HCT116 (cell line): Measurements from ENCODE around the gene SKIC8. TPM values are rescaled to one million over a fixed set of nuclear protein-coding genes. Genes with fewer than 3 reads are reported as not detected.

Source experiments
- ATAC-seq: fragments of 200-7000 bp; cut with Tn5 transposase; 2 replicates; pipeline ENCODE4 v1.9.1; 2020; ENCODE audit warnings: mild to moderate bottlenecking, moderate library complexity
- BruUV-seq: library from RNA; stranded (reverse); fragments of 400-500 nt; replicated peaks from 2 replicates; lab custom pipeline; 2021; lab: Mats Ljungman, UMichigan
- CTCF ChIA-PET: fragments of 300-600 bp; sonication (Branson Sonifier 250); formaldehyde crosslinking; loops from one replicate; lab custom pipeline; 2021; ENCODE audit warnings: antibody characterized with exemption; lab: Charles Lee
- POLR2A ChIA-PET: fragments of 300-600, 350-600 bp; sonication (Branson Sonifier 250); formaldehyde crosslinking; loops from one replicate; lab custom pipeline; 2021; ENCODE audit warnings: antibody characterized with exemption; lab: Charles Lee
- RAD21 ChIA-PET, 2 experiments: fragments of 300-600 bp; sonication (Branson Sonifier 250); formaldehyde crosslinking; loops; one replicate each; lab custom pipeline; 2023; ENCODE audit warnings: low total read pairs in 2 of 2; ENCODE audit not compliant: uncharacterized antibody in 2 of 2, unreplicated experiment in 2 of 2, low non-redundant PET in 1 of 2; lab: Charles Lee
- DNase-seq: peaks from one replicate; pipeline ENCODE4 v3.0.0-alpha.2; 2010; ENCODE audit warnings: low read depth, low spot score
- H2AFZ ChIP-seq: fragments of 200-600 bp; shearing (Covaris generic), sonication (generic); 2 replicates; pipeline ENCODE4 v1.6.1; 2017; ENCODE audit warnings: low read depth, mixed run types, mixed read lengths, antibody characterized with exemption, low read length; ENCODE audit not compliant: poor library complexity, severe bottlenecking
- H3K27ac ChIP-seq: 2 replicates; pipeline ENCODE4 v1.5.1; 2012; ENCODE audit warnings: low read depth, low read length
- H3K27me3 ChIP-seq: fragments of 200-600 bp; sonication (generic); 2 replicates; pipeline ENCODE4 v1.6.1; 2016; ENCODE audit warnings: mixed run types, low read length, mixed read lengths; ENCODE audit not compliant: insufficient read depth
- H3K36me3 ChIP-seq, 2 experiments: fragments of 200-500 bp in 1 of 2; fragments of 200-600 bp in 1 of 2; sonication (Bioruptor generic) in 1 of 2; sonication (generic) in 1 of 2; 2 replicates each; pipeline versions ENCODE4 v1.5.1 to v1.6.1; 2014 to 2016; ENCODE audit warnings: low read length in 2 of 2, inconsistent platforms in 1 of 2, mixed read lengths in 1 of 2, mixed run types in 1 of 2; ENCODE audit not compliant: insufficient read depth in 2 of 2, control insufficient read depth in 1 of 2
- H3K4me1 ChIP-seq, 2 experiments: fragments of 200-600 bp in 1 of 2; sonication (generic) in 1 of 2; 2 replicates each; pipeline versions ENCODE4 v1.5.1 to v1.6.1; 2012 to 2017; ENCODE audit warnings: low read length in 2 of 2, inconsistent platforms in 1 of 2, mild to moderate bottlenecking in 1 of 2, mixed read lengths in 1 of 2, mixed run types in 1 of 2, moderate library complexity in 1 of 2; ENCODE audit not compliant: insufficient read depth in 2 of 2, control insufficient read depth in 1 of 2
- H3K4me2 ChIP-seq: fragments of 200-600 bp; sonication (generic); 2 replicates; pipeline ENCODE4 v1.6.1; 2017; ENCODE audit warnings: mixed run types, low read length, mixed read lengths
- H3K4me3 ChIP-seq, 2 experiments: fragments of 200-600 bp in 1 of 2; sonication (generic) in 1 of 2; replicated peaks in 1 of 2; 2 replicates each; pipeline ENCODE4 v1.5.1; 2011 to 2016; ENCODE audit warnings: low read length in 2 of 2, control low read depth in 1 of 2, low read depth in 1 of 2, mild to moderate bottlenecking in 1 of 2, mixed read lengths in 1 of 2, mixed run types in 1 of 2
- H3K79me2 ChIP-seq: fragments of 200-600 bp; sonication (generic); 2 replicates; pipeline ENCODE4 v1.6.1; 2017; ENCODE audit warnings: mild to moderate bottlenecking, mixed run types, low read length, moderate library complexity, mixed read lengths; ENCODE audit not compliant: insufficient read depth
- H3K9ac ChIP-seq: fragments of 200-600 bp; sonication (generic); 2 replicates; pipeline ENCODE4 v1.6.1; 2016; ENCODE audit warnings: low read length, mixed read lengths
- H3K9me2 ChIP-seq: fragments of 200-600 bp; sonication (generic), shearing (Covaris generic); 2 replicates; pipeline ENCODE4 v1.6.1; 2017; ENCODE audit warnings: mixed run types, mild to moderate bottlenecking, moderate library complexity; ENCODE audit not compliant: insufficient read depth
- H3K9me3 ChIP-seq, 2 experiments: fragments of 200-500 bp in 1 of 2; fragments of 200-600 bp in 1 of 2; sonication (Bioruptor generic) in 1 of 2; sonication (generic) in 1 of 2; 2 replicates each; pipeline ENCODE4 v1.6.1; 2014 to 2017; ENCODE audit warnings: low read length in 2 of 2, mixed read lengths in 2 of 2, inconsistent platforms in 1 of 2, low read depth in 1 of 2, mild to moderate bottlenecking in 1 of 2, mixed run types in 1 of 2, moderate library complexity in 1 of 2; ENCODE audit not compliant: control insufficient read depth in 1 of 2, insufficient read depth in 1 of 2
- H4K20me1 ChIP-seq: fragments of 200-600 bp; sonication (generic), shearing (Covaris generic); 2 replicates; pipeline ENCODE4 v1.6.1; 2017; ENCODE audit warnings: mixed run types, mild to moderate bottlenecking, moderate library complexity; ENCODE audit not compliant: insufficient read depth
- CBX3 ChIP-seq: IDR thresholded peaks from 2 replicates; pipeline ENCODE4 v1.6.1; 2012; ENCODE audit warnings: low read depth
- CEBPB ChIP-seq: IDR thresholded peaks from 2 replicates; pipeline ENCODE4 v1.6.1; 2012; ENCODE audit warnings: low read depth
- ELF1 ChIP-seq: IDR thresholded peaks from 2 replicates; pipeline ENCODE4 v1.6.1; 2012; ENCODE audit warnings: low read depth, borderline replicate concordance
- EZH2 ChIP-seq: fragments of 200-600 bp; sonication (generic); IDR thresholded peaks from 2 replicates; pipeline ENCODE4 v1.6.1; 2017; ENCODE audit warnings: antibody characterized with exemption, mixed run types
- EZH2phosphoT487 ChIP-seq: fragments of 200-600 bp; IDR thresholded peaks from 2 replicates; pipeline ENCODE4 v1.6.1; 2018; ENCODE audit warnings: antibody characterized with exemption, borderline replicate concordance
- FOSL1 ChIP-seq: IDR thresholded peaks from 2 replicates; pipeline ENCODE4 v1.6.1; 2012; ENCODE audit warnings: low read depth
- JUND ChIP-seq: IDR thresholded peaks from 2 replicates; pipeline ENCODE4 v1.6.1; 2012
- POLR2A ChIP-seq: IDR thresholded peaks from 2 replicates; pipeline ENCODE4 v1.7.0; 2011; ENCODE audit warnings: borderline replicate concordance; ENCODE audit not compliant: insufficient read depth, insufficient read length; ENCODE audit errors: extremely low read depth
- POLR2AphosphoS5 ChIP-seq: IDR thresholded peaks from 2 replicates; pipeline ENCODE4 v1.6.1; 2011; ENCODE audit warnings: mild to moderate bottlenecking, low read depth, low read length, moderate library complexity
- SP1 ChIP-seq: IDR thresholded peaks from 2 replicates; pipeline ENCODE4 v1.6.1; 2012; ENCODE audit warnings: low read depth
- SRF ChIP-seq: IDR thresholded peaks from 2 replicates; pipeline ENCODE4 v1.6.1; 2012; ENCODE audit warnings: low read depth
- TCF7L2 ChIP-seq: IDR thresholded peaks from 2 replicates; pipeline ENCODE4 v1.7.0; 2011; ENCODE audit warnings: borderline replicate concordance, inconsistent platforms; ENCODE audit not compliant: insufficient read depth, insufficient read length; ENCODE audit errors: extremely low read depth
- YY1 ChIP-seq: IDR thresholded peaks from 2 replicates; pipeline ENCODE4 v1.6.1; 2011; ENCODE audit warnings: low read length, low read depth, moderate library complexity, mild to moderate bottlenecking; ENCODE audit not compliant: insufficient replicate concordance; ENCODE audit errors: extremely low read depth
- ZFX ChIP-seq: fragments of 450-650 bp; IDR thresholded peaks from 2 replicates; pipeline ENCODE4 v1.6.1; 2017
- ZNF274 ChIP-seq: fragments of 200-500 bp; sonication (Bioruptor generic); IDR thresholded peaks from 2 replicates; pipeline ENCODE4 v1.6.1; 2014; ENCODE audit warnings: mild to moderate bottlenecking, low read depth, low read length, inconsistent platforms
- intact Hi-C: fragments of 100-400 bp; cut with micrococcal nuclease; formaldehyde crosslinking; loops from 2 replicates; pipeline ENCODE4 v1.10.0; 2022
- total RNA-seq: library from RNA; stranded (reverse); gene quantifications from one replicate; pipeline ENCODE4 v1.2.1, GENCODE V29; 2021; ENCODE audit not compliant: unreplicated experiment
- TF ChIP-seq, protein P1 (sequence below): IDR thresholded peaks from 2 replicates; pipeline ENCODE4 v1.6.1; 2012; ENCODE audit warnings: low read depth
- TF ChIP-seq, protein P2 (sequence below): IDR thresholded peaks from 2 replicates; pipeline ENCODE4 v1.6.1; 2011; ENCODE audit warnings: mild to moderate bottlenecking, low read length, moderate library complexity; ENCODE audit not compliant: insufficient replicate concordance; ENCODE audit errors: extremely low read depth
- TF ChIP-seq, protein P3 (sequence below), 3 experiments: fragments of 200-600 bp in 1 of 3; sonication (generic) in 1 of 3; IDR thresholded peaks in 2 of 3; conservative IDR thresholded peaks in 1 of 3; 2 replicates each; pipeline ENCODE4 v1.5.1; 2012 to 2017; ENCODE audit warnings: low read depth in 2 of 3, low read length in 2 of 3, antibody characterized with exemption in 1 of 3, borderline replicate concordance in 1 of 3, control low read depth in 1 of 3, mild to moderate bottlenecking in 1 of 3, mixed read lengths in 1 of 3, mixed run types in 1 of 3, moderate library complexity in 1 of 3; ENCODE audit not compliant: insufficient read depth in 1 of 3
- TF ChIP-seq, protein P4 (sequence below): IDR thresholded peaks from 2 replicates; pipeline ENCODE4 v1.6.1; 2012

The SKIC8 gene
- total RNA-seq, 1 experiment from 2014 or later = 57.1 TPM

DNA sequence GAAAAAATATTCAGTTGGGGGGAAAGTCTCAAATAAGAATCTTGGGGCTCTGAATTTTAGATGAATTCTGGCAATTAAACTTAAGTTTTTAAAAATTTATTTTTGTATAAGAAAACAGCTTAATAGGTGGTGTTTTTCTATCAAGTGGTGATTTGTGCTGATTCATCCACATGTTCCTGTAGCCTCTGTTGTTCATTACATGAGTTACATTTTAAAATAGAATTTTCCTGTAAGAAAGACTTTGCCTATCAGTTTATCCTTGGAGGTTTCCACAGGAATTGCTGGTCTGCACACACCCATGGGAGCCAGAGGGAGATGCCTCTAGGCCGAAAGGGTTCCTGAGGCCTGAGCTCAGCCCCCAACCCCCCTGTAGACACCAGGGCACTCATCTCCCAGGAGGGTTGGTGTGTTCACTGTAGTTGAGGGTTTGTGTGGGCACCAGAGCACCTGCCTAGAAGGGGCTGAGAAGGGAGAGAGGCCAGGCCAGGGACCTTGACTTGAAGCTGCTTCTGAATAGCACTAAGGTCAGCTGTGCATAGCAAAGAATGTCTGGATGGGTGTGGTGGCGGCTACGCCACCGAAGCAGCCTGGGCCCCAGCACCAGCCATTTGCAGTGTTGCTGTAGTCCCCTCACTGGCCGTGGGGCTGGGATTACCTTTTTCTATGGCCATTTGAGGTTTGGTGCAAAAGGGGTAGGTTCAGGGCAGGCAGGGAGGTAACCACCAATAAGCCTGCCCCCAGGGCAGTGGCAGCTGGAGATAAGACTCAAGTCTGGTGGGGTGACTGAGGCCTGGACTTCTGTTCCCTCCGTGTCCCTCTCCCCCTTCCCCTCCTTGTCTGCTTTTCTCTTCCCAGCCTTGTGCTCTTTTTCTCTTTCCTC is 23.1 kb downstream of the SKIC8 start:
- DNase-seq = no peak
- Histone ChIP-seq H3K36me3 (peaks cover 50 to 67% of the 10 kb centered on the region in 2 experiments), H3K79me2 (peaks cover 61% of the 10 kb centered on the region), H4K20me1 (no peaks in the 10 kb centered on the region), H3K9ac (no peak overlapping the region), H3K9me3 (no peaks in the 10 kb centered on the region), H3K27ac (peak overlapping the region; percentile 14; the same call in 1 of the 2 replicates), H3K4me2 (no peak overlapping the region), H3K4me3 (no peak overlapping the region), H3K4me1 (no peaks in the 10 kb centered on the region), H2AFZ (no peak overlapping the region), H3K27me3 (no peaks in the 10 kb centered on the region), H3K9me2 (no peaks in the 10 kb centered on the region)
- CTCF ChIA-PET = no interaction called here
- no peak for ATAC-seq
- intact Hi-C loops = no loop called here
- BruUV-seq = no TSS peak
- POLR2A ChIA-PET = no interaction called here
- RAD21 ChIA-PET = no interaction called here
- TF ChIP-seq POLR2AphosphoS5 (no peak), POLR2A (no peak), EZH2 (no peak), TCF7L2 (no peak), CBX3 (no peak), EZH2phosphoT487 (no peak), ELF1 (no peak), FOSL1 (no peak), SRF (no peak), CEBPB (no peak), YY1 (no peak), ZNF274 (no peak), SP1 (no peak), JUND (no peak), ZFX (no peak)
- TF ChIP-seq, protein P1, sequence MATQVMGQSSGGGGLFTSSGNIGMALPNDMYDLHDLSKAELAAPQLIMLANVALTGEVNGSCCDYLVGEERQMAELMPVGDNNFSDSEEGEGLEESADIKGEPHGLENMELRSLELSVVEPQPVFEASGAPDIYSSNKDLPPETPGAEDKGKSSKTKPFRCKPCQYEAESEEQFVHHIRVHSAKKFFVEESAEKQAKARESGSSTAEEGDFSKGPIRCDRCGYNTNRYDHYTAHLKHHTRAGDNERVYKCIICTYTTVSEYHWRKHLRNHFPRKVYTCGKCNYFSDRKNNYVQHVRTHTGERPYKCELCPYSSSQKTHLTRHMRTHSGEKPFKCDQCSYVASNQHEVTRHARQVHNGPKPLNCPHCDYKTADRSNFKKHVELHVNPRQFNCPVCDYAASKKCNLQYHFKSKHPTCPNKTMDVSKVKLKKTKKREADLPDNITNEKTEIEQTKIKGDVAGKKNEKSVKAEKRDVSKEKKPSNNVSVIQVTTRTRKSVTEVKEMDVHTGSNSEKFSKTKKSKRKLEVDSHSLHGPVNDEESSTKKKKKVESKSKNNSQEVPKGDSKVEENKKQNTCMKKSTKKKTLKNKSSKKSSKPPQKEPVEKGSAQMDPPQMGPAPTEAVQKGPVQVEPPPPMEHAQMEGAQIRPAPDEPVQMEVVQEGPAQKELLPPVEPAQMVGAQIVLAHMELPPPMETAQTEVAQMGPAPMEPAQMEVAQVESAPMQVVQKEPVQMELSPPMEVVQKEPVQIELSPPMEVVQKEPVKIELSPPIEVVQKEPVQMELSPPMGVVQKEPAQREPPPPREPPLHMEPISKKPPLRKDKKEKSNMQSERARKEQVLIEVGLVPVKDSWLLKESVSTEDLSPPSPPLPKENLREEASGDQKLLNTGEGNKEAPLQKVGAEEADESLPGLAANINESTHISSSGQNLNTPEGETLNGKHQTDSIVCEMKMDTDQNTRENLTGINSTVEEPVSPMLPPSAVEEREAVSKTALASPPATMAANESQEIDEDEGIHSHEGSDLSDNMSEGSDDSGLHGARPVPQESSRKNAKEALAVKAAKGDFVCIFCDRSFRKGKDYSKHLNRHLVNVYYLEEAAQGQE = no peak
- TF ChIP-seq, protein P2, sequence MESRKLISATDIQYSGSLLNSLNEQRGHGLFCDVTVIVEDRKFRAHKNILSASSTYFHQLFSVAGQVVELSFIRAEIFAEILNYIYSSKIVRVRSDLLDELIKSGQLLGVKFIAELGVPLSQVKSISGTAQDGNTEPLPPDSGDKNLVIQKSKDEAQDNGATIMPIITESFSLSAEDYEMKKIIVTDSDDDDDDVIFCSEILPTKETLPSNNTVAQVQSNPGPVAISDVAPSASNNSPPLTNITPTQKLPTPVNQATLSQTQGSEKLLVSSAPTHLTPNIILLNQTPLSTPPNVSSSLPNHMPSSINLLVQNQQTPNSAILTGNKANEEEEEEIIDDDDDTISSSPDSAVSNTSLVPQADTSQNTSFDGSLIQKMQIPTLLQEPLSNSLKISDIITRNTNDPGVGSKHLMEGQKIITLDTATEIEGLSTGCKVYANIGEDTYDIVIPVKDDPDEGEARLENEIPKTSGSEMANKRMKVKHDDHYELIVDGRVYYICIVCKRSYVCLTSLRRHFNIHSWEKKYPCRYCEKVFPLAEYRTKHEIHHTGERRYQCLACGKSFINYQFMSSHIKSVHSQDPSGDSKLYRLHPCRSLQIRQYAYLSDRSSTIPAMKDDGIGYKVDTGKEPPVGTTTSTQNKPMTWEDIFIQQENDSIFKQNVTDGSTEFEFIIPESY = no peak
- TF ChIP-seq, protein P3, sequence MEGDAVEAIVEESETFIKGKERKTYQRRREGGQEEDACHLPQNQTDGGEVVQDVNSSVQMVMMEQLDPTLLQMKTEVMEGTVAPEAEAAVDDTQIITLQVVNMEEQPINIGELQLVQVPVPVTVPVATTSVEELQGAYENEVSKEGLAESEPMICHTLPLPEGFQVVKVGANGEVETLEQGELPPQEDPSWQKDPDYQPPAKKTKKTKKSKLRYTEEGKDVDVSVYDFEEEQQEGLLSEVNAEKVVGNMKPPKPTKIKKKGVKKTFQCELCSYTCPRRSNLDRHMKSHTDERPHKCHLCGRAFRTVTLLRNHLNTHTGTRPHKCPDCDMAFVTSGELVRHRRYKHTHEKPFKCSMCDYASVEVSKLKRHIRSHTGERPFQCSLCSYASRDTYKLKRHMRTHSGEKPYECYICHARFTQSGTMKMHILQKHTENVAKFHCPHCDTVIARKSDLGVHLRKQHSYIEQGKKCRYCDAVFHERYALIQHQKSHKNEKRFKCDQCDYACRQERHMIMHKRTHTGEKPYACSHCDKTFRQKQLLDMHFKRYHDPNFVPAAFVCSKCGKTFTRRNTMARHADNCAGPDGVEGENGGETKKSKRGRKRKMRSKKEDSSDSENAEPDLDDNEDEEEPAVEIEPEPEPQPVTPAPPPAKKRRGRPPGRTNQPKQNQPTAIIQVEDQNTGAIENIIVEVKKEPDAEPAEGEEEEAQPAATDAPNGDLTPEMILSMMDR (IDR thresholded peaks at IDR 0.05 in 2 of 3, conservative IDR thresholded peaks at IDR 0.05 in 1 of 3; ENCODE audit: borderline replicate concordance in 1 of 3, insufficient read depth in 1 of 3, low read depth in 2 of 3, low read length in 2 of 3) = no peak
- TF ChIP-seq, protein P4, sequence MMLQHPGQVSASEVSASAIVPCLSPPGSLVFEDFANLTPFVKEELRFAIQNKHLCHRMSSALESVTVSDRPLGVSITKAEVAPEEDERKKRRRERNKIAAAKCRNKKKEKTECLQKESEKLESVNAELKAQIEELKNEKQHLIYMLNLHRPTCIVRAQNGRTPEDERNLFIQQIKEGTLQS = no peak
